K562 (cell line): ENCODE results near the gene RCC1. TPM values are rescaled to one million over a fixed set of nuclear protein-coding genes. Genes with fewer than 3 reads are reported as not detected.
A peak's percentile ranks its signal among the peaks of the same experiment; 100 is the strongest.

ENCODE experiments used
- BCL6 ChIP-seq: fragments of 250-450 bp; sonication (Bioruptor Pico); IDR thresholded peaks from 2 replicates; pipeline ENCODE4 v1.4.0; 2020
- BRD9 ChIP-seq: fragments of 450-650 bp; IDR thresholded peaks from 2 replicates; pipeline ENCODE4 v1.6.1; 2018; ENCODE audit warnings: low read depth; ENCODE audit not compliant: partially characterized antibody
- C11orf30 ChIP-seq: fragments of 450-650 bp; IDR thresholded peaks from 2 replicates; pipeline ENCODE4 v1.6.1; 2016; ENCODE audit warnings: low read depth, mild to moderate bottlenecking
- CBFA2T3 ChIP-seq: fragments of 450-650 bp; IDR thresholded peaks from 2 replicates; pipeline ENCODE4 v1.6.1; 2017
- CTBP1 ChIP-seq: fragments of 450-650 bp; IDR thresholded peaks from 2 replicates; pipeline ENCODE4 v1.6.1; 2016; ENCODE audit warnings: borderline replicate concordance
- DNMT1 ChIP-seq: fragments of 450-650 bp; IDR thresholded peaks from 2 replicates; pipeline ENCODE4 v1.6.1; 2016; ENCODE audit warnings: antibody characterized with exemption, mild to moderate bottlenecking
- ELF2 ChIP-seq: fragments of 250-450 bp; sonication (Bioruptor Pico); IDR thresholded peaks from 2 replicates; pipeline ENCODE4 v1.5.0; 2021; ENCODE audit warnings: mild to moderate bottlenecking
- EP400 ChIP-seq: fragments of 450-650 bp; IDR thresholded peaks from 2 replicates; pipeline ENCODE4 v1.6.1; 2017; ENCODE audit warnings: antibody characterized with exemption, mild to moderate bottlenecking, moderate library complexity
- GABPB2 ChIP-seq: fragments of 250-450 bp; sonication (Bioruptor Pico); conservative IDR thresholded peaks from 2 replicates; pipeline ENCODE4 v1.5.1; 2021; ENCODE audit warnings: mild to moderate bottlenecking
- HNRNPLL ChIP-seq: fragments of 200-400 bp; formaldehyde crosslinking; IDR thresholded peaks from 2 replicates; pipeline ENCODE4 v1.6.1; 2017; ENCODE audit warnings: low read length, low read depth, mild to moderate bottlenecking; ENCODE audit not compliant: poor library complexity, severe bottlenecking
- KDM1A ChIP-seq, 2 experiments: fragments of 450-650 bp; IDR thresholded peaks; 2 replicates each; pipeline ENCODE4 v1.6.1; 2016; ENCODE audit warnings: mild to moderate bottlenecking in 2 of 2
- KDM5B ChIP-seq: fragments of 200-600 bp; sonication (generic); IDR thresholded peaks from 2 replicates; pipeline ENCODE4 v1.6.1; 2012; ENCODE audit warnings: low read depth, mild to moderate bottlenecking, moderate library complexity, low read length, control low read depth, inconsistent platforms; ENCODE audit not compliant: insufficient replicate concordance
- KHSRP ChIP-seq: fragments of 450-650 bp; IDR thresholded peaks from 2 replicates; pipeline ENCODE4 v1.6.1; 2017
- PTBP1 ChIP-seq: fragments of 200-400 bp; formaldehyde crosslinking; IDR thresholded peaks from 2 replicates; pipeline ENCODE4 v1.6.1; 2017; ENCODE audit warnings: low read depth, low read length
- RBBP5 ChIP-seq: fragments of 200-600 bp; sonication (generic); IDR thresholded peaks from 2 replicates; pipeline ENCODE4 v1.6.1; 2012; ENCODE audit warnings: borderline replicate concordance, mild to moderate bottlenecking, low read length, control low read depth, inconsistent platforms; ENCODE audit not compliant: insufficient read depth, poor library complexity, severe bottlenecking
- RBM34 ChIP-seq: fragments of 200-400 bp; formaldehyde crosslinking; IDR thresholded peaks from 2 replicates; pipeline ENCODE4 v1.6.1; 2018; ENCODE audit warnings: low read length, borderline replicate concordance; ENCODE audit not compliant: insufficient read depth
- RCOR1 ChIP-seq, 2 experiments: IDR thresholded peaks; 2 replicates each; pipeline ENCODE4 v1.6.1; 2012; ENCODE audit warnings: low read depth in 2 of 2, low read length in 2 of 2, borderline replicate concordance in 1 of 2, improper control_type of control experiment in 1 of 2
- SIX5 ChIP-seq, 2 experiments: IDR thresholded peaks; 2 replicates each; pipeline ENCODE4 v1.6.1; 2011; ENCODE audit warnings: low read length in 2 of 2, borderline replicate concordance in 1 of 2, low read depth in 1 of 2, mild to moderate bottlenecking in 1 of 2, moderate library complexity in 1 of 2; ENCODE audit not compliant: insufficient read depth in 1 of 2
- SUPT5H ChIP-seq: fragments of 450-650 bp; IDR thresholded peaks from 2 replicates; pipeline ENCODE4 v1.6.1; 2016
- UBTF ChIP-seq, 2 experiments: IDR thresholded peaks; 2 replicates each; pipeline ENCODE4 v1.6.1; 2012; ENCODE audit warnings: improper control_type of control experiment in 2 of 2, low read depth in 2 of 2, low read length in 2 of 2, borderline replicate concordance in 1 of 2
- ZNF174 ChIP-seq: fragments of 250-450 bp; sonication (Bioruptor Pico); IDR thresholded peaks from 2 replicates; pipeline ENCODE4 v1.4.0; 2020; ENCODE audit warnings: mild to moderate bottlenecking
- ZNF3 ChIP-seq: fragments of 250-450 bp; sonication (Bioruptor Pico); IDR thresholded peaks from 2 replicates; pipeline ENCODE4 v1.5.0; 2021; ENCODE audit warnings: mild to moderate bottlenecking, moderate library complexity
- ZNF583 ChIP-seq: fragments of 250-450 bp; sonication (Bioruptor Pico); IDR thresholded peaks from 2 replicates; pipeline ENCODE4 v1.4.0; 2020
- polyA plus RNA-seq, 8 experiments: library from polyadenylated mRNA; depleted of rRNA in 4 of 8; stranded (reverse) in 5 of 8; unstranded in 3 of 8; fragments of >200 nt; fragmentation: Nextera tagmentation in 2 of 8; fragmentation: Illumina TruSeq in 1 of 8; extraction: Ambion mirVana in 2 of 8; extraction: Trizol in 1 of 8; gene quantifications; 2 replicates each; pipeline versions ENCODE4 v1.2.1 to v1.2.3, GENCODE V29; 2011 to 2014; ENCODE audit warnings: inconsistent platforms in 1 of 8, missing spikeins in 1 of 8
- total RNA-seq, 7 experiments: library from RNA; depleted of rRNA in 6 of 7; stranded (reverse); fragments of >200 nt in 6 of 7; fragmentation: Illumina TruSeq in 2 of 7; extraction: Trizol in 2 of 7; gene quantifications; 2 replicates each; pipeline versions ENCODE4 v1.2.1 to v1.2.3, GENCODE V29; 2011 to 2021; ENCODE audit warnings: low replicate concordance in 1 of 7
- TF ChIP-seq, protein P1 (sequence below), 3 experiments: IDR thresholded peaks in 2 of 3; conservative IDR thresholded peaks in 1 of 3; 2 replicates each; pipeline ENCODE4 v1.5.1; 2011 to 2012; ENCODE audit warnings: low read length in 3 of 3, mild to moderate bottlenecking in 3 of 3, control low read depth in 2 of 3, improper control_type of control experiment in 1 of 3, inconsistent platforms in 1 of 3, low read depth in 1 of 3, mixed read lengths in 1 of 3, moderate library complexity in 1 of 3; ENCODE audit not compliant: insufficient read depth in 2 of 3
- TF ChIP-seq, protein P2 (sequence below): fragments of 450-650 bp; conservative IDR thresholded peaks from 2 replicates; pipeline ENCODE4 v1.6.1; 2016; ENCODE audit warnings: missing genetic modification characterization, low read depth, mild to moderate bottlenecking, missing compliant biosample characterization, moderate library complexity

Gene RCC1
- total and polyA plus RNA-seq, 9 of the 15 experiments (the other 6 are each of a cell fraction or from before 2014, with no cell fraction given) = 16.4 to 202 (median 107) TPM

GRCh38 chr1:28510273-28510969 is 4.6 kb downstream of the RCC1 start (continued):
- TF ChIP-seq ZNF174 (CRISPR knock-in tag) = no peak
- TF ChIP-seq, protein P1, sequence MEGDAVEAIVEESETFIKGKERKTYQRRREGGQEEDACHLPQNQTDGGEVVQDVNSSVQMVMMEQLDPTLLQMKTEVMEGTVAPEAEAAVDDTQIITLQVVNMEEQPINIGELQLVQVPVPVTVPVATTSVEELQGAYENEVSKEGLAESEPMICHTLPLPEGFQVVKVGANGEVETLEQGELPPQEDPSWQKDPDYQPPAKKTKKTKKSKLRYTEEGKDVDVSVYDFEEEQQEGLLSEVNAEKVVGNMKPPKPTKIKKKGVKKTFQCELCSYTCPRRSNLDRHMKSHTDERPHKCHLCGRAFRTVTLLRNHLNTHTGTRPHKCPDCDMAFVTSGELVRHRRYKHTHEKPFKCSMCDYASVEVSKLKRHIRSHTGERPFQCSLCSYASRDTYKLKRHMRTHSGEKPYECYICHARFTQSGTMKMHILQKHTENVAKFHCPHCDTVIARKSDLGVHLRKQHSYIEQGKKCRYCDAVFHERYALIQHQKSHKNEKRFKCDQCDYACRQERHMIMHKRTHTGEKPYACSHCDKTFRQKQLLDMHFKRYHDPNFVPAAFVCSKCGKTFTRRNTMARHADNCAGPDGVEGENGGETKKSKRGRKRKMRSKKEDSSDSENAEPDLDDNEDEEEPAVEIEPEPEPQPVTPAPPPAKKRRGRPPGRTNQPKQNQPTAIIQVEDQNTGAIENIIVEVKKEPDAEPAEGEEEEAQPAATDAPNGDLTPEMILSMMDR (IDR thresholded peaks at IDR 0.05 in 2 of 3, conservative IDR thresholded peaks at IDR 0.05 in 1 of 3; ENCODE audit: insufficient read depth in 2 of 3, low read depth in 1 of 3, low read length in 3 of 3) = no peak
- peak in 1 of 2 experiments; percentile 31; a peak in 1 of 4 replicates for TF ChIP-seq SIX5 (IDR thresholded peaks at IDR 0.05; ENCODE audit: borderline replicate concordance in 1 of 2, insufficient read depth in 1 of 2, low read depth in 1 of 2, low read length in 2 of 2)
- no peak for TF ChIP-seq BRD9
- TF ChIP-seq BCL6 (CRISPR knock-in tag) = peak; percentile 76; the same call in 1 of the 2 replicates
- TF ChIP-seq ELF2 (CRISPR knock-in tag) = peak; percentile 68
- TF ChIP-seq, protein P2, sequence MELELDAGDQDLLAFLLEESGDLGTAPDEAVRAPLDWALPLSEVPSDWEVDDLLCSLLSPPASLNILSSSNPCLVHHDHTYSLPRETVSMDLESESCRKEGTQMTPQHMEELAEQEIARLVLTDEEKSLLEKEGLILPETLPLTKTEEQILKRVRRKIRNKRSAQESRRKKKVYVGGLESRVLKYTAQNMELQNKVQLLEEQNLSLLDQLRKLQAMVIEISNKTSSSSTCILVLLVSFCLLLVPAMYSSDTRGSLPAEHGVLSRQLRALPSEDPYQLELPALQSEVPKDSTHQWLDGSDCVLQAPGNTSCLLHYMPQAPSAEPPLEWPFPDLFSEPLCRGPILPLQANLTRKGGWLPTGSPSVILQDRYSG (tag) = no peak
- TF ChIP-seq SUPT5H = peak; percentile 96
- TF ChIP-seq KDM5B = peak; percentile 18
- no peak for TF ChIP-seq RBM34
- peak in 1 of 2 experiments; percentile 75; a peak in 1 of 4 replicates for TF ChIP-seq RCOR1 (IDR thresholded peaks at IDR 0.05; ENCODE audit: borderline replicate concordance in 1 of 2, low read depth in 2 of 2, low read length in 2 of 2)
- TF ChIP-seq GABPB2 = peak; percentile 9; the same call in 1 of the 2 replicates
- no peak for TF ChIP-seq DNMT1
- 0 out of 2 replicates have a peak, but pooled peaks have one; percentile 7 for TF ChIP-seq KHSRP
- TF ChIP-seq CBFA2T3 = no peak
- TF ChIP-seq C11orf30 = no peak
- TF ChIP-seq HNRNPLL = no peak
- TF ChIP-seq ZNF583 (CRISPR knock-in tag) = no peak
- TF ChIP-seq RBBP5 = no peak
- TF ChIP-seq CTBP1 = no peak
- no peak for TF ChIP-seq EP400
- no peak; a peak in 1 of 4 replicates for TF ChIP-seq KDM1A (IDR thresholded peaks at IDR 0.05)
- TF ChIP-seq PTBP1 = 0 out of 2 replicates have a peak, but pooled peaks have one; percentile 79
- no peak for TF ChIP-seq UBTF (IDR thresholded peaks at IDR 0.05; ENCODE audit: borderline replicate concordance in 1 of 2, low read depth in 2 of 2, low read length in 2 of 2)
- TF ChIP-seq ZNF3 (CRISPR knock-in tag) = no peak; the same call in 1 of the 2 replicates
